ENCODE results near the gene CCDC9.
A peak's percentile ranks its signal among the peaks of the same experiment; 100 is the strongest.

Gene CCDC9

DNA sequence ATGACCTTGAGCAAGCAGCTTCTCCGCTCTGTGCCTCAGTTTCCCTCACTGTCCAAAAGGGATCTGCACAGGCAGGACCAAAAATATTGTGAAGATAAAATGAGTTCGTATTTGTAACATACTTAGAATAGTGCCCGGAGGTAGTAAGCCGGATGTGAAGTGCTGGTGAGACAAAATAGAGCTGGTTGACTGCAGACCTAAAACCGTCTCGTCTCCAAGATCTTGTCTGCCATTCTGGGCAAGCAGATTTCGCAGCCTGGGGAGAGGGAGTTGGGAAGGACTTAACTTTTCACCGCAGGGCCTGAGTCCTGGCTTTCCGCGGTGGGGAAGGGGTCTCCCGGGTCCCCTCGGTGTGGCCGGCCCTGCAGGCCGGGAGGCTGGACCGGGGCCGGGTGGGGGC is 17.2 kb upstream of the CCDC9 start:
- H3K27me3 ChIP-seq: no peaks in the 10 kb centered on the region
- intact Hi-C loops (cut with DNase I; ENCODE audit: low total_unique reads): no loop called here
- peak overlapping the region; percentile 31 to 38 for H3K4me3 ChIP-seq
- peaks cover 0 to 42% (median 35%) of the 10 kb centered on the region in 4 donors for H3K4me1 ChIP-seq
- H3K9me3 ChIP-seq: no peaks in the 10 kb centered on the region
- no peak overlapping the region for H3K27ac ChIP-seq
- TF ChIP-seq, protein P1, sequence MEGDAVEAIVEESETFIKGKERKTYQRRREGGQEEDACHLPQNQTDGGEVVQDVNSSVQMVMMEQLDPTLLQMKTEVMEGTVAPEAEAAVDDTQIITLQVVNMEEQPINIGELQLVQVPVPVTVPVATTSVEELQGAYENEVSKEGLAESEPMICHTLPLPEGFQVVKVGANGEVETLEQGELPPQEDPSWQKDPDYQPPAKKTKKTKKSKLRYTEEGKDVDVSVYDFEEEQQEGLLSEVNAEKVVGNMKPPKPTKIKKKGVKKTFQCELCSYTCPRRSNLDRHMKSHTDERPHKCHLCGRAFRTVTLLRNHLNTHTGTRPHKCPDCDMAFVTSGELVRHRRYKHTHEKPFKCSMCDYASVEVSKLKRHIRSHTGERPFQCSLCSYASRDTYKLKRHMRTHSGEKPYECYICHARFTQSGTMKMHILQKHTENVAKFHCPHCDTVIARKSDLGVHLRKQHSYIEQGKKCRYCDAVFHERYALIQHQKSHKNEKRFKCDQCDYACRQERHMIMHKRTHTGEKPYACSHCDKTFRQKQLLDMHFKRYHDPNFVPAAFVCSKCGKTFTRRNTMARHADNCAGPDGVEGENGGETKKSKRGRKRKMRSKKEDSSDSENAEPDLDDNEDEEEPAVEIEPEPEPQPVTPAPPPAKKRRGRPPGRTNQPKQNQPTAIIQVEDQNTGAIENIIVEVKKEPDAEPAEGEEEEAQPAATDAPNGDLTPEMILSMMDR (IDR thresholded peaks at IDR 0.05): no peak
- no peaks in the 10 kb centered on the region for H3K36me3 ChIP-seq
- no peak for DNase-seq

DNA sequence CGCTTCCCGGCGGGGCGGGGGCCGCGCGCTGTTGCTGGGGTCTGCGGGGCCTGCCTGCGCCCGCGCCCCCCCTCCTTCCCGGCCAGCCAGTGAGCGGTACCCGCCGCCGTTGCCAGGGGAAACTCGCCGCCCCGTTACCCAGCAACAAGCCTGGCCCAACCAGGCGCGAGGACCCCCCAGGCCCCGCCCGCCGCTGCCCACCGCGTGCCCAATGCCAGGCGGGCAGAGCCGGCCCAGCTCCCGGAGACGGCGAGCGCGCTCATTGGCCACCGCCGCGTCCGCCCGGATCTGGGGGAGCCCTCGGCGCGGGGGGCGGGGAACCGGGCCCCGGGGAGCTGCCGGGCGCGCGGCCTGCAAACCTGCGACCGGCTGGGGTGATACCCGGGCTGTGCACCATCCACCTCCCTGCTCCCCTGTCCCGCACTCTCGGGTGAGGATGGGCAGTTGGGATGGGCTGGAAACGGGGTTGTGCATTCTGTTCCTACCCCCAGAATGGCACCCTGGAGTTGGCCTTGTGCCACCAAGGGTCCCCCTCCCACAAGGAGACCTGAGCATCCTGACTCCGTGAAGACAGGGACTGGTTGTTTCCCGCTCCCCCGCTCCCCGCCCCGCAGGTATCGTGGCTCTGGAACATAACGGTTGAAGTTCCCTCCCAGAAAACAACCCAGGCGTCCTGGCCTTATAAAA is 16.6 kb upstream of the CCDC9 start:
- DNase-seq: peak in 1 of 2 donors; percentile 85
- peak overlapping the region; percentile 31 to 38 for H3K4me3 ChIP-seq
- peaks cover 0 to 46% (median 37%) of the 10 kb centered on the region in 4 donors for H3K4me1 ChIP-seq
- intact Hi-C loops (cut with DNase I; ENCODE audit: low total_unique reads): no loop called here
- no peaks in the 10 kb centered on the region for H3K36me3 ChIP-seq
- no peak overlapping the region for H3K27ac ChIP-seq
- no peaks in the 10 kb centered on the region for H3K9me3 ChIP-seq
- H3K27me3 ChIP-seq: no peaks in the 10 kb centered on the region
- TF ChIP-seq, protein P1 (IDR thresholded peaks at IDR 0.05): no peak

DNA sequence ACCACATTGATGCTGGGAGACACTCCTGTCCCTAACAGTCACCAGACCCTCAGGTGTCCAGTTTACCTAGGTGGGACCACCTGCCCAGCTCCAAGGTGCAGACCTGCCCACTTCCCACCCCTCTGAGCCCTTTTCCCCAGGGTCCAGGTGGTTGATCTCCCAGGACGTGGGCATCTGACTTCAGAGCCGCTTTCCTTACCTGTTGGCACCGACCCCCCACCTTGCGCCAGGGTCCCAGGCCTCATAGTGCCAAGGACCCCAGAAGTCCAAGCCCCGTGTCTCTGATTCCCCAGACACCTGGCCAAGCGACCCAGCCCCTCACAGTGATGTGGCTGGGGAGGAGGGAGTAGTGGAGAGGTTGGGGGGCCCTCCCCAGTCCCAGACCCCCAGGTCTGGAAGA is 15.8 kb upstream of the CCDC9 start:
- peaks cover 0 to 46% (median 37%) of the 10 kb centered on the region in 4 donors for H3K4me1 ChIP-seq
- no peaks in the 10 kb centered on the region for H3K9me3 ChIP-seq
- no peaks in the 10 kb centered on the region for H3K27me3 ChIP-seq
- TF ChIP-seq, protein P1 (IDR thresholded peaks at IDR 0.05): no peak
- intact Hi-C loops (cut with DNase I; ENCODE audit: low total_unique reads): no loop called here
- no peak overlapping the region for H3K4me3 ChIP-seq
- H3K36me3 ChIP-seq: no peaks in the 10 kb centered on the region
- no peak overlapping the region for H3K27ac ChIP-seq
- DNase-seq: no peak

DNA sequence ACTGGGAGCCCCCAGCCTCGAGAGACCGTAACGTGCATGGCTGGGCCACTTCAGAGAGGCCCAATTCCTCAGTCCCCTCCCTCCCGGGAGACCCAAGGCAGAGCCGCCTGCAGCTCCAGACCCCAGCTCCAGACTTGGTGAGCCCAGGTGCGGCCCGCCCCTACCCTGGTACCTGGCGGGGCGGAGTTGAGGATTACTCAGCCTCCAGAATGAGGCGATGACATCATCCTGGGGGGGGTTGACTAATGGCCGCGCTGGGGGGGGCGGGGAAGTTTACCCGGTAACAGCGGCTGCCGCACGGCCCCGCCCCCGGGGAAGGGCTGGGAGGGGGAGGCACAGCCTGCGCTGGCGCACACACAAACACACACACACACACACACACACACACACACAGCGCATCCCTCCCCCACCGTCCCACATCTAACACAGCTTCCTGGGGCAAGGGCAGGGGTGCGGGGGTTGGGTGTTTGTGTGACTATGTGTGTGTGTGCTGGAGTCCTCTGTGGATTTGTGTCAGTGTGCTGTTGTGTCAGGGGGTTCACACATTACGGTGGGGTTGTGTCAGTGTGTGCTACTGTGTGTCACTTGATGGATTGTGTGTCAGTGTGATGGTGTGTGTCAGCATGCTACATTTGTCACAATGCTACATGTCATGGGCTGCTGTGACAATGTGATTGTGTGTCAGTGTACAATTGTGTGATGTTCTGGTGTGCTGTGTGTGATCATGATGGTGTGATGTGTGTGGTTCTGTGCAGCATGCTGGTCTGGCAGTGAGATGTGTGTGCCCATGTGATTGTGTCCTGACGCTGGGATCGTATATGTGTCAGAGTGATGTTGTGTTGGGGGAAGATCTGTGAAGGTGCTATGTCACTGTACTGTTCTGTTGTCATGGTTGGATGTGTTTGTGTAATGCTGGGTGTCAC is 15.1 kb upstream of the CCDC9 start:
- DNase-seq: peak in 1 of 2 donors; percentile 56
- no peaks in the 10 kb centered on the region for H3K36me3 ChIP-seq
- H3K4me3 ChIP-seq: no peak overlapping the region

DNA sequence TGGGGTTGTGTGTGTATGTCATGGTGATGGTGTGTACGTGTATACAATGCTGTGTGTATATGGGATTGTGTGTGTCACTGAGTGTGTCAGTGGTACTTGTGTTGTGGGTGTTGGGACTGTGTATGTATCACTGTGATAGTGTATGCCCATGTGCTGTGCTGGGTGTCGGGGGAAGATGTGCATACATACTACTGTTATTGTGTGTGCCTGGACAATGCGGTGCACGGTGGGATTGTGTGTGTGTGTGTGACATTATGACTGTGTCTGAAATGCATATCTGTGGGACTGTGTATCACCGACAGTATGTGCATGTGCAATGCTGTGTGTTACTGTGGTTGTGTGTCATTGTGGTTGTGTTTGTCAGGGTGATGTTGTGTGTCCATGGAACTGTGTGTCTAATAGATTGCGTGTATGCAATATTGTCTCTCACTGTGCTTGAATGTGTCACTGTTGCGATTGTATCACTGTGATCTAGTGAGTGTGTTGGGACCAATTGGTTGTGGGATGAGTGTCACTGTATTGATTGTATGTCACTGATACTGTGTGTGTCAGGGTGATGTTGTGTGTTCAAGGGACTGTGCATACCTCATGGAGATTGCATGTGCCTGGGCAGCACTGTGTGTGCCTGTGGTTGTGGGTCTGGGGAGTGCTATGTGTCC is 14.3 kb upstream of the CCDC9 start:
- Histone ChIP-seq H3K27ac (peak overlapping the region in 1 of 2 donors; percentile 74), H3K36me3 (no peaks in the 10 kb centered on the region), H3K9me3 (no peaks in the 10 kb centered on the region), H3K4me1 (peaks cover 0 to 46% (median 37%) of the 10 kb centered on the region in 4 donors), H3K27me3 (no peaks in the 10 kb centered on the region), H3K4me3 (no peak overlapping the region)
- intact Hi-C loops (cut with DNase I; ENCODE audit: low total_unique reads): no loop called here
- TF ChIP-seq, protein P1 (IDR thresholded peaks at IDR 0.05): no peak
- no peak for DNase-seq

More for the DNA sequence above, 15.1 kb upstream of the CCDC9 start:
- no peaks in the 10 kb centered on the region for H3K27me3 ChIP-seq
- intact Hi-C loops (cut with DNase I; ENCODE audit: low total_unique reads): no loop called here
- H3K4me1 ChIP-seq: peaks cover 0 to 46% (median 37%) of the 10 kb centered on the region in 4 donors
- no peak overlapping the region for H3K27ac ChIP-seq
- no peaks in the 10 kb centered on the region for H3K9me3 ChIP-seq
- TF ChIP-seq, protein P1 (IDR thresholded peaks at IDR 0.05): no peak
